ENCODE measurements around the gene CMSS1. TPM values are rescaled to one million over a fixed set of nuclear protein-coding genes. Genes with fewer than 3 reads are reported as not detected.

CMSS1 gene
- total RNA-seq, 1 experiment from 2014 or later: 63.7 TPM

DNA sequence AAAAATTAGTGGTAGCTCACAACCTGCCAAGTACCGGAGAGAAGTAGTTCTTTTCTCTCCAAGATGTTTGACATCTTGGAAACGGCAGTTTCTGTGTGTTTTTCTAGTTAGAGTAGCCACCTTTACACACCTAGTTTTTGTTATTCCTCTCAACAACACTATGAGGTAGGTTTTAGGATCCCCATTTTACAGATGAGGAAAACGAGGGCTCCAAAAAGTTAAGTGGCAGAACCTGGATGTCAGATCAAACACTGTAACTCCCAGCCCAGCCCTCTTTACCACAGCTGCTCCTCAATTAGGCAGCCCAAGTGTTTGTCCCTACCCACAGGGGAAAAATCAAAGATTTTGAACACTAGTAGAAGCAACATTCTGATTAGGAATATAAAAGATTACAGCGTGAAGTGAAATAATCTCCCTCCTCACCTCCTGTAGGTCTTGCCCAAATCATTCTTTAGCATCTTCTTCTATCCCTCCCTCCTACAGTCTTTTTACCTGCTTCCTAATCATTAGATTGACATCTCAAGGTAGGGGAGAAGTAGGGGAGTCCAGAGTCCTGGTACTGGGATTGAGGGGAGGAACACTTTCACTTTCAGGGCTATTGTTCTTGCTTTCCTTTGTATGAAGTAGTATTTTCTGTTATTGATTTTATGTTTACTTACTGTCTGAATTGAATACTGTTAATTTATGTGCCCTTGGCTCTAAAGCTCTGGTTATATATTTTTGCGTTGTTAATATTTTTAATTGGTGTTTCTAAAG is 142.6 kb downstream of the CMSS1 start:
- DNase-seq (ENCODE audit: low read depth): no peak

DNA sequence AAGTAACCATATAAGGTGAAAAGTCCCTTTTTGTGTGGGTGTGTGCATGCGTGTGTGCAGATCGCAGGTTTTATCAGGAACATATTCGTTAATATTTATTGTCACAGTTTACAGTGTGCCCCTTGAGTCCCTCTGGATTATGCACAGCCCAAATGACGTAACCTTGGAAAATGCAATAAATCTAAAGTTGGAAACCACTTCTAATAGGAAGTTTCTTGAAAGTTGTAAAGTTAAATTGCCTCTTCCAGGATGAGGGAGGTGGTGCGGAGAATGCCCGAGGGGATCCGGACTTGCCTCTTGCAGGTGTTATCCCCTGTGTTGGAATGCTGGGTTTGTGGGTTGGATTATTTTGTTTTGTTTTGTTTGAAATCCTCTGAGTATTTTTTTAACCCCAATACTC is 143.3 kb downstream of the CMSS1 start:
- DNase-seq (ENCODE audit: low read depth): no peak

DNA sequence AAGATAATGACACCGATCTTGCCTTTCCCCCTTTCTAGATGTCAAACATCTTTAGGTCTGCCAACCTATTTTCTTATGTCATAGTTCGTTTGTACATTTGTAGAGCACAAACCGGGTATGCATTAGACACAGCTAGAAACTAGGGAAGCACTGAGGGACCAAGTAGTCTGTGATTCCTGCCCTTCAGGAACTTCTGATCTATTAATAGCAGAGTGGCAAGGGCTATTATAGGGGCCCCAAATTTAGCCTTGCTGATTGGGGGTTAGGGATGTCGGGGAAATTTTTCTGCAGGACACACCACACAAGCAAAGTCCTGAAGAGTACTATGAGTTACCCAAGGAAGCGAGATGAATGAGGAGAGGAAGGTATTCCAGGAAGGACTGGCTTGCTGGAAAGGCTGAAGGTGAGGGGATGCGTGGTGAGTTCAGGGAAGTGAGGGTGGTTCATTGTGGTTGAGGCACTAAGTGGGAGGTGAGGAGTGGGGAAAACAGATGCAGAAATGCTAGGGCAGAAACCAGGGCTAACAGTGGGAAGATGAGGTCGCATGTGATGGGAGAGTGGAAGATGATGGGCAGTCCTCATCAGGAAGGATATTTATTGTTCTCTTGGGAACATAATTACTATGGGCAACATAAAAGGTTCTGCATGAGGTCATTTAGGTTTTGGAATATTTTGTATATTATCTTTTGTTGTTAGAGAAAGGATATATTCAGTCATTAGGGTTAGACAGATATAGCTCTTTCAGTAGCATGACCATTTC is 144.3 kb downstream of the CMSS1 start:
- DNase-seq (ENCODE audit: low read depth): no peak

DNA sequence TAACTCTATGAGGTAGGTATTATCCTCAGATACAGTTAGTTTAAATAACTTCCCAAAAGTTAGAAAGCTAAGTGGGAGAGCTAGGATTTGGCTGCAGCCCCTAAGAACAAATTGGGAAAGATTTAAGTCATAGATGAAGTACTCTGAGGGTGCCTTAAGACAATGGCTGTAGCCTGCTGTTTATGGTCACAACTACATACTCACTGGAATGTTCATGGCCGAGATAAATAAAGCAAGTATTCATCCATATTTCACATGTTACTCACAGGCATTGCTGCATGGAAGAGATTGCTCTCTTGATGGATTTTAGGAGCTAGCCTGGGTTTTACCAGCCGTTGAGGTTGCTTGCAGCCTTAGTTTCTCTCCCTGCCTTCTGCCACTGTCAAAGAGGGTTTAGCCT is 145.0 kb downstream of the CMSS1 start:
- peak; percentile 26 for DNase-seq (ENCODE audit: low read depth)

DNA sequence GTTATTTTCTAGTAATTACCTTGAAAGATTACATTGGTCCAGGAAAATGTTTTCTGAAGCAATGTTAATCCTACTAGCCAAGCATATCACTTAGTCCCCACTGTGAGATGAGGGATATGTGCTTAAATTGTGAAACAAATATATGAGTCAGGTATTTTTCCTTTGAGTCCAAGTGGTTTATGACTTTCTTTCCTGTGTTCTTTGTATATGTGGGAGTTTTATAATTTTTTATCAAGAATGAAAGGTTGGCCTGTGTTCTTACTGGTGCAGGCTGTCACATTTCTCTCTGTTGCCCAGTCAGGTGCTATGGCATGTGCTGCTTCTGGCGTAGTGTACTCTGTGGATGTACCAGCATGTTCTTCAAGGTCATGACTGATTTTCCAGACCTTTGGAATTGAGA is 147.4 kb downstream of the CMSS1 start:
- no peak for DNase-seq (ENCODE audit: low read depth)

DNA sequence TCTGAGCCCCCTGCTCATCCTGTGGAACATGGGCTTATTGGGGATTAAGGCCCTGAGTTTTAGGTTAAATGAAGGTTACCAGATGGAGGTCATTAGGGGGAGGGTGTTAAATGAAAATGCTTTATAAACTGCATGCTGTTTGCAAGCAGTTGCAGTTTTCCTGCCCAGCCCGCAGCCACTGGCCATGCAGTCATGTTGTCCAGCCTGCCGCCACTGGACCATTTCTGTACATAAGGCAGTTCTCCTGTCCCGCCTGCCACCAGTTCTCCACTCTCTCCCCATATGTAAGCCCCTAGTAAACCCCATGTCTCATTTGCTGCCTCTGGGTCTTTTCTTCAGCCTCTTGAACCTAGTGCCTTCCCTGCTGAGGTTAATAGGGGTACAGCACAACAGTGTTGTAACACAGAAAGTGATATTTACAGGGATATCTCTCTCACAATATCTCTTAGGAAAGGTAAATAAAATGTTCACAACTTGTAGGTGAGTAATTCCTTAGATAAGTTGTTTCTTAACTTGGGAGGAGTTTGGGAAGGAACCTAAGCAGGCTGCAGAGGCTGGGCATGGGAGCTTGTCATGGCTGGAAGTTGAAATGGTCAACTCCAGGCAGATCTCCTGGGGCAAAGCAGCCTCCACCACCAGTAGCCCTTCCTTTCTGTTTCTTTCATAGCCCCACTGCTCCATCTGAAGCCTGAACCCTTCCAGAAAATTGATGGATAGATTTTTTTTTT is 148.2 kb downstream of the CMSS1 start:
- no peak for DNase-seq (ENCODE audit: low read depth)

DNA sequence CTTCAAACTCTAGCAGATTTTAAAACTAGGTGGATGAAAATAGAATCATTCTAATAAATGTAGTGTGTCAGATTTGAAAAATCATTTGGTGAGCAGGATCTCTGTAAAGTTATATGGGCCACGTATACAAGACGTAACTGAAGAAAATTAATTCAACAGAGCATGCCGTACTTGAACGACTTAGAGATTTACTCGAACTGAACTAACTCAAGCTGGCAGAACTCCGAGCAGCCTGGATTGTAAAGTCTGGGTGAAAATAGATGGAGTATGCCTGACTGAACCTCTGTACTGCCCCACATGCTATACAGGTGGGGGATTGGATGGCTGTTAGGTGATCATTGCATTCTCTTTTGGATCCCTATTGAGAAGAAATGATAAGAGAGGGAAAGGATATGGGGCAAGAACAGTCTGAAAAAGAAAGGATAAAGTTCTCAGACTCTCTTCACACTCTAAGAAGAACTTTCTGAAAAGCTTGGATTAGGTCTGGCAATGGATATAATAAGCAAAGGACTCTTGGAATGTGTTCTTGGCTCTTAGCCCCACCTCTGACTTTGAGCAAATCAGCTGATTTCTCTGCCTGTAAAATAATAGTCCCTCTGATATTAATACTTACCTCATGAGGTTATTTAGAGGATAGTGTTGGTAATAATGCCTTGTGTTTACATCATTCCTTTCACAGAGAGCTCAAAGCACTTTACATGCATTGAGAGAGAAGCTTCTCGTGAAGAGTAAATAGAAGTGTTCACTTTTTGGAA is 149.2 kb downstream of the CMSS1 start:
- no peak for DNase-seq (ENCODE audit: low read depth)

DNA sequence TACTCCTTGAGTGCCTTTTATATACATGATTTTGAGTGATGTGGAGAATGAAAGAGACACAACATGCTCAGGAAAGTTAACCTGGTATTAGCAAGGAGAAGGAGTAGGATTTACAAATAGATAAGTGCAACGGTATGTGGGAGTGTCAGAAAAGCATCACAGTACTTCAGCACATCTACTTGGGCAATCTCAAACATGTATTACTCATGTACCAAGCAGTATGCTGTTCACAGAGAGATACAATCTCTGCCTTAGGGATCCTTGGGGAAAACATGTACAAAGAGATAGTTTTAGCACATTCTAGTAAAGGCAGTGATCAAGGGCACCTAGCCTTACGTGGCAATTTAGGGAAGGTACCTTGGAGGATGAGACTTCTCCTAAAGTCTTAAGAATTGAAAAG is 150.1 kb downstream of the CMSS1 start:
- peak; percentile 19 for DNase-seq (ENCODE audit: low read depth)

DNA sequence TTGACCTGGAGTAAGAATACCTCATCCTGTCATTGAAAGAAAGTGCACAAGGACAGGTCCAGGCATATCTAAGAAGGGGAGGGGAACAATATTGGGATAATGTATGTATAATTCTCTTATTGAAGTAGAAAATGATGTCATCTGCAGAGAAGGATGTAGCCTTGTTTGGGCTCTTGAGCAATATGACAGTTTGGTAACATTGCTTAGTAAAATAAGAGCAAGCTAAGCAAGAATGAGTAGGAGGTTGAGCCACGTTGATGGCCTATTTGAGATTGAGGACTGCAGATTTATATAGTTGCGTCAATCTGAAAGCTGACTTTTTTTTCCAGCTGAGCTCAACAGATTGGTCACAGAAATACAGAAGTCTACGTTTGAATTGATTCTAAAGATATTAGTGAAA is 151.5 kb downstream of the CMSS1 start:
- no peak for DNase-seq (ENCODE audit: low read depth)

DNA sequence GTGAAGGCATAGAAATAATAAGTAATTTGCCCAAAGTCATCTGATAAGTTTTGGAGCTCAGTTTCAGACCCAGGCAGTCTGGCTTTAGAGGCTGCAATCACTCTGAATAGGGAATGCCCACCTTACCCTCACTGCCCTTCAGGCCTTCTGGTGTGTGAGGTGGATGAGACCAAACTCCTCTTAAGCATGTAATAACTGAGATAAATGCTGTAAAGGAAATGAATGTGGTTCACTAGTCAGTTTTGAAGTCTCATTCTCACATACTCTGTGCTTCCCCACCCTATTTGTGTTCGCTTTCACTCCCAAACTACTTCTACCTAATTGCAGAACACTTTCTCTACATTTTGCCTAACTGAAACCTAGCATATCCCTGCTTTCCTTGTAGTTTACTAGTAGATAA is 152.5 kb downstream of the CMSS1 start:
- DNase-seq (ENCODE audit: low read depth): no peak

DNA sequence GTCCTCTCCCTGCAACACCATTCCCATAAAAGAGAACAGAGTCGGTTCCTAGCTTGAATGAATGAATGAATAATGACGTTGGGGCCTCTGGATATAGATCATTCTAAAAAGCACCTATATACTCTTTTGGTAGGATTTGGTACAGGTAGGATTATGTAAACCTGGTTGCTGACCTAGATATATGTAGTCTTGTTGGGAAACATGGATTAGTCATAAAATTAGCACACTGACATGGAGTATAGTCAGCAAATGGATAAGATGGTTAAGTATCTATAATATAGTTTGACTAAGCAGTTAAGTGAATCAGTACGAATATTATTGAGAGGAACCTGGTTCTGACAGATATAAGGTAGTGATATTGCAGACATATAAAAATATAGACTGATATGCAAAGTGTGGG is 154.1 kb downstream of the CMSS1 start:
- no peak for DNase-seq (ENCODE audit: low read depth)

DNA sequence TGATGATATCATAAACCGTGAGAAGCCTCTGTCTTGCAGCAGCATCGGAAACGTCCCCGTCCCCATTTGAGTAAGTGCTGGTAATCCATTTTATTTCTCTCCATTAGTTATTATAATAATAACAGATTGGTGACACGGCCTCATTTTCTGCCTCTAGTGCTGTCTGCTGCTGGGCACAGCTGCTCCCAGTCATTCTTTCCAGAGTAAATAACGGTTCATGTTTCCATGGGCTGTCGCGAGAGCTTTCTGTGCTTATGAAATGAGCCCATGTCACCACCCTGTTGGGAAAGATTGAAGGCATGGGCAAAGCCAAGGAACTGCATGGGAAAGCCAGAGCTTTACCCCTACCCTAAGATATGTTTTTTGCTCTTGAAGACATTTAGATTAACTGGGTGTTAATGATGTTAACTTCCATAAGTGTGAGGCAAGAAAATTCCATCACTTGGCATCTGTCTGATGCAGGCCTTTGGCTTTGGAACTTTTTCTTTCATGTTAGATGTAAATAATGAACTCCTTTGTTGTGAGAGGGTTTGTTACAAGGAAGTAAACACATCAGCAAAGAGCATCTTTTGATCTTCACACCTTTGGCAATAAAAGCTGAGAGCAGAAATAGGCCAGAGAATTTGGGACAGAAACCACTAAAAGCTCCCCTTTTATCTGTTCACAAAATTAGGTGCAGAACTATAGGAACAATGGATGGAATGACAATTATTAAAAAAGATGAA is 154.9 kb downstream of the CMSS1 start:
- no peak for DNase-seq (ENCODE audit: low read depth)

DNA sequence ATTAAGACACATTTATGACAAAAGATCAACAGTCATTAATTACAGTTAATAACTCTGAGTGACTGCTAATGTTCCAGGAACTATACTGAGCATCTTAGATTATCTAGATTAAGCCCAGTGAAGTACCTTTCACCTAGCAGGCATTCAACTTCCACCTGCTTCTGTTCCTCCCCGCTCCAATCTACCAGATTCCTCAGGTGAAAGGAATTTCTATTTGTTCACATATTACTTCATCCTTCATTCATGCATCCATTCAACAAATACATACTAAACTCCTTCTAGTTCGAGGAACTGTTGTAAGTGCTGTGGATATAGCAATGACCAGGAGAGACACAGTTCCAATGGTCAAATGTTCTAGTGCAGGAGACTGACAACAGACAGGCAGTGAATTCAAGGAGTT is 157.3 kb downstream of the CMSS1 start:
- DNase-seq (ENCODE audit: low read depth): no peak

DNA sequence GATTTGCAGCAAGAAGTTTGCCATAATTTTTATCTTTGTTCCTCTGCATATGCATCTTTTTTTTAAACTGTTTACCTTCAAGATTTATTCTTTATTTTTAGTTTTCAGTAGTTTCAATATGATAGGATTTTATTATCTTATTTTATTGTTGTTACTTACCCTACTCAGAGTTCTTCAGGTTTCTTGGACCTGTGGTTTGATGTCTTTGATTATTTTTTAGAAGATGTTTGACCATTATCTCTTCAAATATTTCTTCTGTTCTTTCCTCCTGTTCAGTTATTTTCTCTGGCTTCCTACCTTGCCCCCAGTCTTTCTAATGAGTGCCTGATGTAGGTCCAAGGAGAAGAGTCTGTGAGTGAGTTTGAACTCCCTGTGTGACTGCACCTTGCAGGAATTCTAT is 158.9 kb downstream of the CMSS1 start:
- DNase-seq (ENCODE audit: low read depth): no peak

DNA sequence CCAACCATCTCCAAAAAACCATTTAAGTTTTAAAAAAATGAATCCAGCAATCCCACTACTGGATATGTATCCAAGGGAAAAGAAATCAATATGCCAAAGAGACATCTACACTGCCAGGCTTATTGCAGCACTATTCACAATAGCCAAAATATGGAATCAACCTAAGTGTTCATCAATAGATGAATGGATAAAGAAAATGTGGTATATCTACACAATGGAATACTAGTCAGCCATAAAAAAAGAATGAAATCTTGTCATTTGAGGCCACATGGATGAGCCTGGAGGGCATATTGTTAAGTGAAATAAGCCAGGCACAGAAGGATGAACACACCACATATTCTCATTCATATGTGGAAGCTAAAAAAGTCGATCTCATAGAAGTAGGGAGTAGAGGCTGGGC is 160.6 kb downstream of the CMSS1 start:
- DNase-seq (ENCODE audit: low read depth): no peak

DNA sequence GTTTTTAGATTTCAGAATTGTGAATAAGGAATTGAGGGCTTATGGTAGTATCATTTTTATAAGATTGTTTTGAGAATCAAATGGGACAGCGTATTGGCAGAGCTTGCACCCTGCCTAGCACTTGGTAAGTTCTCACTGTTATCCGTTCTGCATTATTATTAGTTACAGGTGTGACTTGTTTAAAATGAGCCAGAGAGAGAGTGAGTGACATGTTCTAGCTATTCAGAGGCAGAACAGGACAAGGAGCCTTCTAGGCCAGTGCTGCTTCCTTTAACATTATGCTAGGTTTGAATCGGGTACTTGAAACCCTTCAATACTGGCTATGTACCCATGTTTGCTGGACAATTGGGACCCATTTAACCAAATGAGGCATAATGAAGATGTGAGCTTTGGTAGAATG is 162.9 kb downstream of the CMSS1 start:
- no peak for DNase-seq (ENCODE audit: low read depth)

DNA sequence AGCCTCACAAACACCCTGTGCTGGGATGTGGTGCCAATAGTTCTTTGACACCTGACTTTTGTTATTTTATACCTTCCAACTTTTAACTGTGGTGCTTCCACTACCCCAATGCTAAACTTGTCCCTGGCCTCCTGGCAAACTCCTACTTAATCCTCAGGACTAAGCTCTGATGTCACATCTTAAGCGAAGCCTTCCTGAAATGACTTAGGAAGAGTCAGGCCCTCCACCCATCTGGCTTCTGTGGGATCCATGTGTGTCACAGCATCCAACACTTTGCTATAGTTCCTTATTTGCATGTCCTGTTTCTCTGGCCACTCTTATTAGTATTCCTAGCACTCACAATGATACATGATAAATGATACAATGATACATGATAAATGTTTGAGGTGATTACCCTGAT is 163.5 kb downstream of the CMSS1 start:
- no peak for DNase-seq (ENCODE audit: low read depth)

DNA sequence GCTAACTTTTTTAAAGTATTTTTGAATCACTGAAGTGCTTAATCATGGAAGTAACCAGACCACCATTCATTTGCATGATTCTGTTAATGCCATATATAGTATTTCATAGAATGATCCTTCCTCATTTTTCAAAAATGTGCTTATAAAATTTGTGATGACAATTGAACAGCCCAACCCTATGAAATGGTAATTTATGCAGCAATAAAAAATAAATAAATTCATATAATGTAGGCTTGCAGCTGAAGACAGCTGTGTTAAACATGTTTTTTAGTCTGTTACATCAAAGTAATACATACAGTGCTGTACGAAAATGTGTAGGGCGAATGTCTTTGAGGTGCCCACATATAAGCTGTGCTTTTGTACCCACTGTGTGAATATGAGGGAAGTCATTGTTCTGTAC is 165.0 kb downstream of the CMSS1 start:
- DNase-seq (ENCODE audit: low read depth): no peak

DNA sequence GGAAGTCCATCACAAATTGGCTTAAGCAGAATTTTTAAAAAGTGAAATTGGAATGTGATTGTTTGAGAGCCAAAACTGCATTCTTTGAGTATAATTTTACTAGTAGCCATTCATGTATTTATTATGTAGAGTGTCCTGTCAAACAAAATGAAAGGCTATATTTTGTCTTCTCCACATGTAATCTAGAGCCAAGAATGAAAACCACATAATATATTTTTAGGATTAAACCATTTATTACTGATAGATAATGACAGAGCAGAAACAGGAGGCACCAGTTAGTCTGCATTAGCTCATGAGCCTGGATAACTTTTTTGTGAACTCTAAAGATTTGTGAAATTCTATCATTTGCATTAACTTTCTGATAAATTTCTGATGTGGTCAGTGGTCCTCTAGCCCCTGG is 166.5 kb downstream of the CMSS1 start:
- DNase-seq (ENCODE audit: low read depth): no peak

DNA sequence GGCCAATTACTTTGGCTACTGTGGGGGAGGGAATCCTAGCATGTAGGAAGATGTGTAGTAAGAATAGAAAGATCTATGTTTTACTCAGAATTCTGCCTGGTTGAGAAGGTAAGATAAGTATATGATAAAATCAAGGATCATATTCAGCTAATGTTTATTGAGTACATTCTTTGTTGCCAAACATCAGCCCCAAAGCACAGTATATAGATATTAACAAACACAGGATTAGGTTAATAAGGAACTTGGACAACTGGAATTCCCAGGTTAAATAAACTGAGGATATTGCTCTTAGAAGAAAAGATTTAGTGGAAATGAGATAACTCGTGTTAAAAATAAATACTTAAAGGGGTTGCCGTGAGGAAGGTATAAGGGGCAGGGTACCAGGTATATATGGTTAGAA is 167.0 kb downstream of the CMSS1 start:
- DNase-seq (ENCODE audit: low read depth): no peak

DNA sequence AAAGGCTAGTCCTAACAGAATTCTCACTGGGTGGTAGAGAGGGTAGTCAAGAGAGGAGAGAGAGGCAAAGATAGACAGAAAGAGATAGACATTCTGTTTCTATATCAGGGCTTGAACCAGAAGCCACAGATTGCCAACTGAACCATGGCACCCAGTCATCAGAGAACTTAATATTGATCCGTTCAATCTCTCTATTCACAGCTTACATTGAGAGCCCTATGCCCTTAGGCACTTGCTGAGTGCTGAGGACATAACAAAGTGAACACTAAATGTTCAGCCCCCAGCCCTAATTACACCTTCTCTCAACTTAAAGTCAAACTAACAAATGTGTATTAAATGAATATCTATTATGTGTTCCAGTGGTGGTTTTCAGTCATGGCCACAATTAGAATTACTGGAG is 172.5 kb downstream of the CMSS1 start:
- DNase-seq (ENCODE audit: low read depth): no peak
